ENCODE results near the gene SH3TC1. TPM values are rescaled to one million over a fixed set of nuclear protein-coding genes. Genes with fewer than 3 reads are reported as not detected.

SH3TC1 gene
- total and polyA plus RNA-seq, 2 of the 8 experiments (the other 6 are each of a cell fraction or from before 2014, with no cell fraction given) = 0.15 TPM; not detected in 1

- no peak overlapping the region for H2BK15ac ChIP-seq (ENCODE audit: low read length)
- H3K9ac ChIP-seq (replicated peaks in 1 of 4; ENCODE audit: extremely low read depth in 1 of 4, low read depth in 3 of 4, low read length in 3 of 4) = no peak overlapping the region
- ChIA-PET POLR2A (ENCODE audit: partially characterized antibody) (interaction anchor here (0.7 kb wide), 1 partner anchor 207 kb away, joined by 3 read pairs; no protein-coding TSS in a partner anchor), CTCF (ENCODE audit: partially characterized antibody) (interaction anchor here (0.6 to 2.8 kb wide), 7 partner anchors 9 to 368 kb away, joined by 3 to 22 read pairs (median 3); no protein-coding TSS in a partner anchor)
- FAIRE-seq (no peak), DNase-seq (ENCODE audit: low read depth in 1 of 2, low spot score in 2 of 2) (no peak)
- H3K79me1 ChIP-seq (ENCODE audit: low read depth, low read length) = no peaks in the 10 kb centered on the region
- TF ChIP-seq, protein P1, sequence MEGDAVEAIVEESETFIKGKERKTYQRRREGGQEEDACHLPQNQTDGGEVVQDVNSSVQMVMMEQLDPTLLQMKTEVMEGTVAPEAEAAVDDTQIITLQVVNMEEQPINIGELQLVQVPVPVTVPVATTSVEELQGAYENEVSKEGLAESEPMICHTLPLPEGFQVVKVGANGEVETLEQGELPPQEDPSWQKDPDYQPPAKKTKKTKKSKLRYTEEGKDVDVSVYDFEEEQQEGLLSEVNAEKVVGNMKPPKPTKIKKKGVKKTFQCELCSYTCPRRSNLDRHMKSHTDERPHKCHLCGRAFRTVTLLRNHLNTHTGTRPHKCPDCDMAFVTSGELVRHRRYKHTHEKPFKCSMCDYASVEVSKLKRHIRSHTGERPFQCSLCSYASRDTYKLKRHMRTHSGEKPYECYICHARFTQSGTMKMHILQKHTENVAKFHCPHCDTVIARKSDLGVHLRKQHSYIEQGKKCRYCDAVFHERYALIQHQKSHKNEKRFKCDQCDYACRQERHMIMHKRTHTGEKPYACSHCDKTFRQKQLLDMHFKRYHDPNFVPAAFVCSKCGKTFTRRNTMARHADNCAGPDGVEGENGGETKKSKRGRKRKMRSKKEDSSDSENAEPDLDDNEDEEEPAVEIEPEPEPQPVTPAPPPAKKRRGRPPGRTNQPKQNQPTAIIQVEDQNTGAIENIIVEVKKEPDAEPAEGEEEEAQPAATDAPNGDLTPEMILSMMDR (IDR thresholded peaks at IDR 0.05; ENCODE audit: control extremely low read depth in 1 of 3, insufficient read depth in 1 of 3, low read depth in 1 of 3, low read length in 3 of 3) = peak in 1 of 3 experiments; percentile 11; a peak in 1 of 4 replicates
- TF ChIP-seq, protein P2, sequence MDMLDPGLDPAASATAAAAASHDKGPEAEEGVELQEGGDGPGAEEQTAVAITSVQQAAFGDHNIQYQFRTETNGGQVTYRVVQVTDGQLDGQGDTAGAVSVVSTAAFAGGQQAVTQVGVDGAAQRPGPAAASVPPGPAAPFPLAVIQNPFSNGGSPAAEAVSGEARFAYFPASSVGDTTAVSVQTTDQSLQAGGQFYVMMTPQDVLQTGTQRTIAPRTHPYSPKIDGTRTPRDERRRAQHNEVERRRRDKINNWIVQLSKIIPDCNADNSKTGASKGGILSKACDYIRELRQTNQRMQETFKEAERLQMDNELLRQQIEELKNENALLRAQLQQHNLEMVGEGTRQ (IDR thresholded peaks at IDR 0.05; ENCODE audit: low read length) = no peak
- TF ChIP-seq YY1 (IDR thresholded peaks at IDR 0.05; ENCODE audit: low read depth, low read length) = 0 out of 2 replicates have a peak, but pooled peaks have one; percentile 49
- H2AFZ ChIP-seq (ENCODE audit: low read length) = no peak overlapping the region
- no peak overlapping the region for H3K23ac ChIP-seq (ENCODE audit: insufficient read length)
- no peak overlapping the region for H3K4me2 ChIP-seq (ENCODE audit: insufficient read depth in 1 of 2, low read depth in 2 of 2, low read length in 2 of 2)
- H3K27me3 ChIP-seq (replicated peaks in 1 of 4; ENCODE audit: control insufficient read depth in 3 of 4, extremely low read depth in 1 of 4, insufficient read depth in 3 of 4, low read length in 3 of 4) = no peaks in the 10 kb centered on the region
- no peak overlapping the region for H3K14ac ChIP-seq (ENCODE audit: insufficient read length)
- no peaks in the 10 kb centered on the region for H3K36me3 ChIP-seq (ENCODE audit: control insufficient read depth in 2 of 4, insufficient read depth in 4 of 4, low read length in 3 of 4)
- H4K8ac ChIP-seq (ENCODE audit: extremely low read depth, insufficient read depth, low read length) = no peak overlapping the region; the same call in none of the 2 replicates
- 87% methylated on average over 12 of the region's 12 CpGs; no CpG with 5 or more reads in 1 of the 2 experiments for WGBS, 2 experiments (ENCODE audit: extremely low coverage in 1 of 2, insufficient coverage in 1 of 2, insufficient read length in 1 of 2, insufficient replicate concordance in 2 of 2, low coverage in 1 of 2, low lambda C conversion rate in 2 of 2, missing lambda C conversion rate in 1 of 2)
- H3K27ac ChIP-seq (ENCODE audit: low read depth, low read length) = no peak overlapping the region
- H3K18ac ChIP-seq (ENCODE audit: extremely low read depth, low read length) = no peak overlapping the region
- H2BK120ac ChIP-seq (replicated peaks; ENCODE audit: low read depth, low read length) = no peak overlapping the region
- no peak overlapping the region for H2AK5ac ChIP-seq (ENCODE audit: low read depth, low read length)
- no peaks in the 10 kb centered on the region for H3K79me2 ChIP-seq (ENCODE audit: control insufficient read depth in 1 of 2, insufficient read depth in 2 of 2, low read length in 2 of 2)
- no peak overlapping the region for H4K91ac ChIP-seq (replicated peaks; ENCODE audit: insufficient read length, low read length)
- no peak overlapping the region; the same call in 1 of the 2 replicates for H2BK5ac ChIP-seq (ENCODE audit: low read depth, low read length)
- H2BK12ac ChIP-seq (ENCODE audit: low read depth, low read length) = no peak overlapping the region
- no peak overlapping the region for H3K4me3 ChIP-seq (ENCODE audit: extremely low read depth in 1 of 4, insufficient read depth in 2 of 4, low read depth in 3 of 4, low read length in 4 of 4)
- no peak overlapping the region for H3K4ac ChIP-seq (replicated peaks; ENCODE audit: insufficient read length, low read depth, low read length)
- no peaks in the 10 kb centered on the region for H3K23me2 ChIP-seq (ENCODE audit: low read depth, low read length)
- H3K56ac ChIP-seq (replicated peaks; ENCODE audit: insufficient read length, low read depth, low read length) = no peak overlapping the region
- no peak overlapping the region for H4K5ac ChIP-seq (ENCODE audit: insufficient read length, low read depth, low read length)
- H4K20me1 ChIP-seq (replicated peaks in 1 of 2; ENCODE audit: control insufficient read depth in 1 of 2, insufficient read depth in 2 of 2, low read length in 2 of 2) = no peaks in the 10 kb centered on the region
- H3K9me3 ChIP-seq (ENCODE audit: insufficient read depth in 2 of 2, low read depth in 1 of 2, low read length in 1 of 2) = no peaks in the 10 kb centered on the region
- H3K4me1 ChIP-seq (replicated peaks in 1 of 4; ENCODE audit: control insufficient read depth in 3 of 4, insufficient read depth in 4 of 4, low read length in 3 of 4) = peaks cover 0 to 3% (median 2%) of the 10 kb centered on the region in 4 experiments; a peak in 3 of 7 replicates
- H2BK20ac ChIP-seq (ENCODE audit: low read length) = no peak overlapping the region
These were observed 11.0 kb upstream of the SH3TC1 start for GRCh38 chr4:8188085-8188484.
